GM12874 (cell line): ENCODE measurements around the gene THADA.

Experiments used
- CTCF ChIP-seq: IDR thresholded peaks from 2 replicates; pipeline ENCODE4 v1.5.1; 2011; ENCODE audit warnings: low read depth, mild to moderate bottlenecking, control low read depth, low read length, moderate library complexity; ENCODE audit not compliant: insufficient read depth

Gene THADA, protein sequence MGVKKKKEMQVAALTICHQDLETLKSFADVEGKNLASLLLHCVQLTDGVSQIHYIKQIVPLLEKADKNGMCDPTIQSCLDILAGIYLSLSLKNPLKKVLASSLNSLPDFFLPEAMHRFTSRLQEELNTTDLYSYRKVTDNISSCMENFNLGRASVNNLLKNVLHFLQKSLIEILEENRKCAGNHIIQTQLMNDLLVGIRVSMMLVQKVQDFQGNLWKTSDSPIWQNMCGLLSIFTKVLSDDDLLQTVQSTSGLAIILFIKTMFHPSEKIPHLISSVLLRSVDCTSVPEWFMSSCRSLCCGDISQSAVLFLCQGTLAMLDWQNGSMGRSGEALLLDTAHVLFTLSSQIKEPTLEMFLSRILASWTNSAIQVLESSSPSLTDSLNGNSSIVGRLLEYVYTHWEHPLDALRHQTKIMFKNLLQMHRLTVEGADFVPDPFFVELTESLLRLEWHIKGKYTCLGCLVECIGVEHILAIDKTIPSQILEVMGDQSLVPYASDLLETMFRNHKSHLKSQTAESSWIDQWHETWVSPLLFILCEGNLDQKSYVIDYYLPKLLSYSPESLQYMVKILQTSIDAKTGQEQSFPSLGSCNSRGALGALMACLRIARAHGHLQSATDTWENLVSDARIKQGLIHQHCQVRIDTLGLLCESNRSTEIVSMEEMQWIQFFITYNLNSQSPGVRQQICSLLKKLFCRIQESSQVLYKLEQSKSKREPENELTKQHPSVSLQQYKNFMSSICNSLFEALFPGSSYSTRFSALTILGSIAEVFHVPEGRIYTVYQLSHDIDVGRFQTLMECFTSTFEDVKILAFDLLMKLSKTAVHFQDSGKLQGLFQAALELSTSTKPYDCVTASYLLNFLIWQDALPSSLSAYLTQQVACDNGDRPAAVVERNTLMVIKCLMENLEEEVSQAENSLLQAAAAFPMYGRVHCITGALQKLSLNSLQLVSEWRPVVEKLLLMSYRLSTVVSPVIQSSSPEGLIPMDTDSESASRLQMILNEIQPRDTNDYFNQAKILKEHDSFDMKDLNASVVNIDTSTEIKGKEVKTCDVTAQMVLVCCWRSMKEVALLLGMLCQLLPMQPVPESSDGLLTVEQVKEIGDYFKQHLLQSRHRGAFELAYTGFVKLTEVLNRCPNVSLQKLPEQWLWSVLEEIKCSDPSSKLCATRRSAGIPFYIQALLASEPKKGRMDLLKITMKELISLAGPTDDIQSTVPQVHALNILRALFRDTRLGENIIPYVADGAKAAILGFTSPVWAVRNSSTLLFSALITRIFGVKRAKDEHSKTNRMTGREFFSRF (N-terminal part only)

GRCh38 chr2:43595603-43596412, at the start of gene THADA:
Gene THADA (minus strand): TSS chr2:43596038. CDS start chr2:43592392, 3,646 bp downstream.
- TF ChIP-seq CTCF = no peak

DNA sequence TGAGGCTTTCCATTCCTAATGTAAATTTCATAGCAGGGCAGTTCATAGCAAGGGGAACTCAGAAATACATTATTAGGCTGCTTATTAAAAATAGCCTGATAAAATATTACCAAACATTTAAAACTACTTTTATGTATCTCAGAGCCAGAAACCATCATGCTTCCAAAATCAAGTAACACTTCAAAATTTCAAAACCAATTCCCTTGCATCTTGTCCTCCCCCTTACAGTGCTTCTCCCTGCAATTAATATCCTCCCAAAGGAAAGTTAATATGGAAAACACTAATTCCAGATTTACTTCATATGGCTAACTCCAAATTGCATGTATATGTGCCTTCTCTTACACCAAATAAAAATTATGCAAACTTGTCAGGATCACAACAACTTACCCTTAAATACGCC, 47.8 kb upstream of the THADA start:
- TF ChIP-seq CTCF = no peak

GRCh38 chr2:43642363-43642762, 46.5 kb upstream of the THADA start:
- no peak for TF ChIP-seq CTCF

GRCh38 chr2:43637030-43637803, 41.4 kb upstream of the THADA start, which contains the start of gene PLEKHH2:
Gene PLEKHH2 (plus strand): TSS chr2:43637260. CDS start chr2:43644674, 7,414 bp downstream.
- TF ChIP-seq CTCF = no peak

- TF ChIP-seq CTCF = no peak
Observed at GRCh38 chr2:43636621-43637020, 40.8 kb upstream of the THADA start.

DNA sequence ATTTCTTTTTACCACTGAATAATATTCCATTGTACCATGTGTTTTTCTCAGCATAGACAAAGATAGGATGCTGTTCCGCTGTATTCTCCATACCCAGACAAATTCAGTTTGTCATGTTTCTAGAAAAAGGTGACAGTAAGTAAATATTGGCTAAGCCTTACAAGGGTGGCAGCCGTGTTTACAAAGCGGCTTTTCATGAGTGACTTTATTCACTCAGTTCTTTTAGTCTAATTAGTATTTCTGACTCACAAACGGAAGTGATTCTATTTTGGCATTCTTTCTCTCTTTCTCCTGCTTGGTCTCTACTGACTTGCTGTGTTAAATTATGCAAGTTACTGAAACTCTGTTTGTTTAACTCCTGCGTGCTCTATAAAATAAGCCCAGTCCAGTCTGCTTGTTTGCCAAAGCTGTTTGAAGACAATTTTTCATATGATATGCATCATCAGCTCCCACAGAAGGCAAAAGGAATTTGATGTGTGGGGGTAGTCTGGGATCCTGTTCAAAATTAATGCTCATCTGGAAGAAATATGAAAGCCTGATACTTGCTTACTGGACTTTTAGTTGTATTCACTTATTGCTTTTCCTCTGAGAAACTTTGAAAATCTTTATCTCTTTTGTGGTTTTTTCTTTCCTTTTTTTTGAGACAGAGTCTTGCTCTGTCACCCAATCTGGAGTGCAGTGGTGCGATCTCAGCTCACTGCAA, 38.9 kb upstream of the THADA start:
- no peak for TF ChIP-seq CTCF
